Measurements from ENCODE around the gene CRIM1. TPM values are rescaled to one million over a fixed set of nuclear protein-coding genes. Genes with fewer than 3 reads are reported as not detected.

Gene CRIM1
- total RNA-seq, 1 experiment from 2014 or later = 292 TPM

GRCh38 chr2:36385603-36386002, 30.0 kb downstream of the CRIM1 start:
- Mint-ChIP-seq H3K27ac (ENCODE audit: unreplicated experiment) (peak overlapping the region; percentile 45), H3K4me3 (ENCODE audit: unreplicated experiment) (no peak overlapping the region), H3K9me3 (ENCODE audit: unreplicated experiment) (no peaks in the 10 kb centered on the region), H3K27me3 (ENCODE audit: insufficient read depth, unreplicated experiment) (no peaks in the 10 kb centered on the region), H3K36me3 (ENCODE audit: insufficient read depth, unreplicated experiment) (peaks cover 96% of the 10 kb centered on the region), H3K4me1 (ENCODE audit: low read depth, unreplicated experiment) (peaks cover 54% of the 10 kb centered on the region)
- Histone ChIP-seq H3K4me3 (ENCODE audit: low read depth, low read length) (no peak overlapping the region), H3K4me1 (peaks cover 86% of the 10 kb centered on the region), H3K27me3 (replicated peaks; ENCODE audit: control insufficient read depth, insufficient read depth, low read length) (no peaks in the 10 kb centered on the region), H3K36me3 (ENCODE audit: control insufficient read depth, insufficient read depth, low read length) (0 out of 2 replicates have a peak, but pooled peaks cover 1% of the 10 kb centered on the region), H3K9me3 (no peaks in the 10 kb centered on the region)
- ChIA-PET CTCF (interaction anchor here (1.4 kb wide), 1 partner anchor 74 kb away, joined by 4 read pairs; no protein-coding TSS in a partner anchor), POLR2A (no interaction called here)
- DNase-seq = no peak
- intact Hi-C loops (cut with micrococcal nuclease; ENCODE audit: unreplicated experiment) = no loop called here
- no TSS peak for BruUV-seq (replicated peaks)
- no peak for TF ChIP-seq CTCF (IDR thresholded peaks at IDR 0.05; ENCODE audit: insufficient read depth in 1 of 2, low read depth in 1 of 2, low read length in 1 of 2, severe bottlenecking in 1 of 2, unreplicated experiment in 1 of 2)

GRCh38 chr2:36387258-36387916, 31.8 kb downstream of the CRIM1 start:
- no peaks in the 10 kb centered on the region for H3K27me3 Mint-ChIP-seq (ENCODE audit: insufficient read depth, unreplicated experiment)

GRCh38 chr2:36388472-36388871, 32.9 kb downstream of the CRIM1 start:
- peaks cover 48% of the 10 kb centered on the region for H3K4me1 Mint-ChIP-seq (ENCODE audit: low read depth, unreplicated experiment)
- H3K9me3 ChIP-seq = no peaks in the 10 kb centered on the region
- DNase-seq = no peak
- no peak overlapping the region for H3K4me3 ChIP-seq (ENCODE audit: low read depth, low read length)
- no peaks in the 10 kb centered on the region for H3K9me3 Mint-ChIP-seq (ENCODE audit: unreplicated experiment)
- peaks cover 77% of the 10 kb centered on the region for H3K4me1 ChIP-seq
- no peak for TF ChIP-seq CTCF (IDR thresholded peaks at IDR 0.05; ENCODE audit: insufficient read depth in 1 of 2, low read depth in 1 of 2, low read length in 1 of 2, severe bottlenecking in 1 of 2, unreplicated experiment in 1 of 2)
- peak overlapping the region; percentile 17 for H3K27ac Mint-ChIP-seq (ENCODE audit: unreplicated experiment)
- BruUV-seq (replicated peaks) = no TSS peak
- CTCF ChIA-PET = no interaction called here
- 0 out of 2 replicates have a peak, but pooled peaks cover 1% of the 10 kb centered on the region for H3K36me3 ChIP-seq (ENCODE audit: control insufficient read depth, insufficient read depth, low read length)
- intact Hi-C loops (cut with micrococcal nuclease; ENCODE audit: unreplicated experiment) = no loop called here
- no peak overlapping the region for H3K4me3 Mint-ChIP-seq (ENCODE audit: unreplicated experiment)
- H3K27me3 ChIP-seq (replicated peaks; ENCODE audit: control insufficient read depth, insufficient read depth, low read length) = no peaks in the 10 kb centered on the region
- no peaks in the 10 kb centered on the region for H3K27me3 Mint-ChIP-seq (ENCODE audit: insufficient read depth, unreplicated experiment)
- H3K36me3 Mint-ChIP-seq (ENCODE audit: insufficient read depth, unreplicated experiment) = peaks cover 80% of the 10 kb centered on the region
- POLR2A ChIA-PET = no interaction called here

More at GRCh38 chr2:36387258-36387916, 31.8 kb downstream of the CRIM1 start:
- H3K36me3 Mint-ChIP-seq (ENCODE audit: insufficient read depth, unreplicated experiment) = peaks cover 79% of the 10 kb centered on the region
- POLR2A ChIA-PET = interaction anchor here (0.6 kb wide), 1 partner anchor 19 kb away, joined by 3 read pairs; no protein-coding TSS in a partner anchor
- H3K4me1 ChIP-seq = peaks cover 78% of the 10 kb centered on the region
- intact Hi-C loops (cut with micrococcal nuclease; ENCODE audit: unreplicated experiment) = no loop called here
- BruUV-seq (replicated peaks) = no TSS peak
- TF ChIP-seq CTCF (IDR thresholded peaks at IDR 0.05; ENCODE audit: insufficient read depth in 1 of 2, low read depth in 1 of 2, low read length in 1 of 2, severe bottlenecking in 1 of 2, unreplicated experiment in 1 of 2) = no peak
- no peaks in the 10 kb centered on the region for H3K27me3 ChIP-seq (replicated peaks; ENCODE audit: control insufficient read depth, insufficient read depth, low read length)
- no peak overlapping the region for H3K4me3 ChIP-seq (ENCODE audit: low read depth, low read length)
- peaks cover 43% of the 10 kb centered on the region for H3K4me1 Mint-ChIP-seq (ENCODE audit: low read depth, unreplicated experiment)
- H3K36me3 ChIP-seq (ENCODE audit: control insufficient read depth, insufficient read depth, low read length) = 0 out of 2 replicates have a peak, but pooled peaks cover 1% of the 10 kb centered on the region
- H3K4me3 Mint-ChIP-seq (ENCODE audit: unreplicated experiment) = no peak overlapping the region
- H3K27ac Mint-ChIP-seq (ENCODE audit: unreplicated experiment) = peak overlapping the region; percentile 17
- no peaks in the 10 kb centered on the region for H3K9me3 Mint-ChIP-seq (ENCODE audit: unreplicated experiment)
- no peak for DNase-seq
- H3K9me3 ChIP-seq = no peaks in the 10 kb centered on the region
- CTCF ChIA-PET = interaction anchor here (1.0 kb wide), 1 partner anchor 73 kb away, joined by 3 read pairs; no protein-coding TSS in a partner anchor

Data from Caco-2 (cell line).